ENCODE results near the gene TEKT4.
"Not testable (repeated sequence)": the region's sequence is repeated elsewhere in the genome, so short reads cannot be mapped to it uniquely, and the experiment has no call there.

GRCh38 chr2:94924999-94925398 is 53.8 kb downstream of the TEKT4 start:
- not testable (repeated sequence) for TF ChIP-seq POLR2A, EP300 (IDR thresholded peaks at IDR 0.05)

Data from ovary (tissue), 1 donor.